ENCODE measurements around the gene GNAI3. TPM values are rescaled to one million over a fixed set of nuclear protein-coding genes. Genes with fewer than 3 reads are reported as not detected.

The GNAI3 gene
- total RNA-seq, 1 experiment from 2014 or later: 9.9 TPM

DNA sequence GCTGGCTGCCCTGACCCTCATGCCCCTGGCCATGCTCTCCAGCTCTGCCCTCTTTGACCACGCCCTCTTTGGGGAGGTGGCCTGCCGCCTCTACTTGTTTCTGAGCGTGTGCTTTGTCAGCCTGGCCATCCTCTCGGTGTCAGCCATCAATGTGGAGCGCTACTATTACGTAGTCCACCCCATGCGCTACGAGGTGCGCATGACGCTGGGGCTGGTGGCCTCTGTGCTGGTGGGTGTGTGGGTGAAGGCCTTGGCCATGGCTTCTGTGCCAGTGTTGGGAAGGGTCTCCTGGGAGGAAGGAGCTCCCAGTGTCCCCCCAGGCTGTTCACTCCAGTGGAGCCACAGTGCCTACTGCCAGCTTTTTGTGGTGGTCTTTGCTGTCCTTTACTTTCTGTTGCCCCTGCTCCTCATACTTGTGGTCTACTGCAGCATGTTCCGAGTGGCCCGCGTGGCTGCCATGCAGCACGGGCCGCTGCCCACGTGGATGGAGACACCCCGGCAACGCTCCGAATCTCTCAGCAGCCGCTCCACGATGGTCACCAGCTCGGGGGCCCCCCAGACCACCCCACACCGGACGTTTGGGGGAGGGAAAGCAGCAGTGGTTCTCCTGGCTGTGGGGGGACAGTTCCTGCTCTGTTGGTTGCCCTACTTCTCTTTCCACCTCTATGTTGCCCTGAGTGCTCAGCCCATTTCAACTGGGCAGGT, 5.0 kb upstream of the GNAI3 start:
- H3K27me3 ChIP-seq (ENCODE audit: insufficient read depth, low read length): no peaks in the 10 kb centered on the region
- peaks cover 7% of the 10 kb centered on the region for H3K23me2 ChIP-seq (ENCODE audit: insufficient read length, low read depth, low read length, poor library complexity, severe bottlenecking)
- H4K91ac ChIP-seq (ENCODE audit: insufficient read length, low read depth, low read length): no peak overlapping the region
- no peaks in the 10 kb centered on the region; the same call in 1 of the 2 replicates for H3K4me1 ChIP-seq (ENCODE audit: insufficient read depth, low read length)
- Mint-ChIP-seq H3K4me3 (no peak overlapping the region; a peak in 1 of 5 replicates), H3K9me3 (no peaks in the 10 kb centered on the region), H3K27ac (no peak overlapping the region), H3K36me3 (ENCODE audit: insufficient read depth in 1 of 3, low read depth in 3 of 3) (no peaks in the 10 kb centered on the region; a peak in 1 of 7 replicates), H3K4me1 (peaks cover 24 to 36% of the 10 kb centered on the region in 2 experiments), H3K27me3 (ENCODE audit: low read depth) (peaks cover 3% of the 10 kb centered on the region)
- no peak overlapping the region for H3K4ac ChIP-seq (ENCODE audit: low read depth, low read length)
- no peak overlapping the region for H2AK5ac ChIP-seq (ENCODE audit: insufficient read length, low read length)
- H3K18ac ChIP-seq (ENCODE audit: insufficient read length, low read depth, low read length): no peak overlapping the region
- no peak overlapping the region for H2BK20ac ChIP-seq (ENCODE audit: low read depth, low read length, poor library complexity, severe bottlenecking)
- no peak overlapping the region for H2BK12ac ChIP-seq (ENCODE audit: insufficient read length, low read depth, low read length)
- no peak overlapping the region for H3K4me2 ChIP-seq (ENCODE audit: insufficient read depth, insufficient read length, low read length)
- no peaks in the 10 kb centered on the region for H3K9me3 ChIP-seq (ENCODE audit: control insufficient read depth, low read depth, low read length)
- H3K56ac ChIP-seq (ENCODE audit: insufficient read length, low read depth, low read length): no peak overlapping the region
- H2BK5ac ChIP-seq (ENCODE audit: insufficient read length, low read length): no peak overlapping the region
- no peak overlapping the region for H3K23ac ChIP-seq (ENCODE audit: insufficient read length, low read depth, low read length)
- H4K20me1 ChIP-seq (ENCODE audit: control insufficient read depth, insufficient read depth, insufficient read length): no peaks in the 10 kb centered on the region
- H2AFZ ChIP-seq (ENCODE audit: low read length): no peak overlapping the region
- TF ChIP-seq, protein P1, sequence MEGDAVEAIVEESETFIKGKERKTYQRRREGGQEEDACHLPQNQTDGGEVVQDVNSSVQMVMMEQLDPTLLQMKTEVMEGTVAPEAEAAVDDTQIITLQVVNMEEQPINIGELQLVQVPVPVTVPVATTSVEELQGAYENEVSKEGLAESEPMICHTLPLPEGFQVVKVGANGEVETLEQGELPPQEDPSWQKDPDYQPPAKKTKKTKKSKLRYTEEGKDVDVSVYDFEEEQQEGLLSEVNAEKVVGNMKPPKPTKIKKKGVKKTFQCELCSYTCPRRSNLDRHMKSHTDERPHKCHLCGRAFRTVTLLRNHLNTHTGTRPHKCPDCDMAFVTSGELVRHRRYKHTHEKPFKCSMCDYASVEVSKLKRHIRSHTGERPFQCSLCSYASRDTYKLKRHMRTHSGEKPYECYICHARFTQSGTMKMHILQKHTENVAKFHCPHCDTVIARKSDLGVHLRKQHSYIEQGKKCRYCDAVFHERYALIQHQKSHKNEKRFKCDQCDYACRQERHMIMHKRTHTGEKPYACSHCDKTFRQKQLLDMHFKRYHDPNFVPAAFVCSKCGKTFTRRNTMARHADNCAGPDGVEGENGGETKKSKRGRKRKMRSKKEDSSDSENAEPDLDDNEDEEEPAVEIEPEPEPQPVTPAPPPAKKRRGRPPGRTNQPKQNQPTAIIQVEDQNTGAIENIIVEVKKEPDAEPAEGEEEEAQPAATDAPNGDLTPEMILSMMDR (conservative IDR thresholded peaks at IDR 0.05): no peak
- H2BK15ac ChIP-seq (ENCODE audit: low read depth, low read length): no peak overlapping the region
- DNase-seq: no peak
- H3K79me1 ChIP-seq (ENCODE audit: insufficient read depth, low read depth, low read length, poor library complexity, severe bottlenecking): no peaks in the 10 kb centered on the region
- H3K14ac ChIP-seq (ENCODE audit: insufficient read depth, low read length): no peak overlapping the region
- WGBS (ENCODE audit: extremely low coverage, insufficient read length, low lambda C conversion rate): no CpG with 5 or more reads among the region's 24 CpGs
- H4K5ac ChIP-seq (ENCODE audit: insufficient read length, low read depth, low read length): no peak overlapping the region
- no peaks in the 10 kb centered on the region for H3K79me2 ChIP-seq (ENCODE audit: insufficient read depth, low read length)
- no peak overlapping the region for H3K9ac ChIP-seq (ENCODE audit: extremely low read depth, insufficient read length, low read length)
- no peak overlapping the region for H2BK120ac ChIP-seq (ENCODE audit: low read depth, low read length, poor library complexity, severe bottlenecking)
- no peak overlapping the region for H4K8ac ChIP-seq (replicated peaks; ENCODE audit: insufficient read length, low read depth, low read length)
- H3K27ac ChIP-seq (ENCODE audit: insufficient read length, low read depth, low read length): no peak overlapping the region
- H3T11ph ChIP-seq (ENCODE audit: low read length): no peak overlapping the region

All from H9 (cell line).